SKM-1 (cell line): ENCODE measurements around the gene CYB561A3.

ENCODE experiments used
- DNase-seq: peaks from one replicate; lab custom pipeline; 2025; ENCODE audit not compliant: unreplicated experiment; lab: John Stamatoyannopoulos, UW

CYB561A3 gene

GRCh38 chr11:61345954-61346843, 15.5 kb downstream of the CYB561A3 start:
- no peak for DNase-seq

- DNase-seq, result no peak
Observed at GRCh38 chr11:61345170-61345610, 16.5 kb downstream of the CYB561A3 start.

- DNase-seq, result no peak
Observed at GRCh38 chr11:61343792-61344745, 17.6 kb downstream of the CYB561A3 start.

- no peak for DNase-seq
Observed at GRCh38 chr11:61342207-61342803, 19.4 kb downstream of the CYB561A3 start.

- no peak for DNase-seq
Observed at GRCh38 chr11:61341706-61342105, 20.0 kb downstream of the CYB561A3 start.

GRCh38 chr11:61340979-61341378, 20.7 kb downstream of the CYB561A3 start:
- no peak for DNase-seq

- DNase-seq, result no peak
Observed at GRCh38 chr11:61339490-61339878, 22.2 kb downstream of the CYB561A3 start.

- no peak for DNase-seq
Observed at GRCh38 chr11:61338783-61339489, 22.7 kb downstream of the CYB561A3 start.

GRCh38 chr11:61337706-61338470, 23.8 kb downstream of the CYB561A3 start:
- DNase-seq, result no peak

GRCh38 chr11:61336171-61336935, 25.3 kb downstream of the CYB561A3 start:
- DNase-seq, result peak; percentile 44

- no peak for DNase-seq
Observed at GRCh38 chr11:61335355-61335710, 26.3 kb downstream of the CYB561A3 start.

GRCh38 chr11:61334434-61335354, 27.0 kb downstream of the CYB561A3 start:
- no peak for DNase-seq

GRCh38 chr11:61333550-61334433, 27.9 kb downstream of the CYB561A3 start:
- no peak for DNase-seq

- DNase-seq, result peak; percentile 79
Observed at GRCh38 chr11:61332797-61333549, 28.7 kb downstream of the CYB561A3 start, which contains the start of the genes DDB1 and TKFC. DDB1 (minus strand) TSS chr11:61333105; CDS start chr11:61332968, 137 bp downstream. TKFC (plus strand) TSS chr11:61333228; CDS start chr11:61334729, 1,501 bp downstream.

- DNase-seq, result no peak
Observed at GRCh38 chr11:61332281-61332796, 29.3 kb downstream of the CYB561A3 start.

GRCh38 chr11:61331651-61332050, 30.0 kb downstream of the CYB561A3 start:
- DNase-seq, result peak; percentile 31
